DMS 273 (cell line): Measurements from ENCODE around the gene GRIN2A.

Experiments
- DNase-seq: peaks from one replicate; lab custom pipeline; 2025; ENCODE audit not compliant: unreplicated experiment; lab: John Stamatoyannopoulos, UW

The GRIN2A gene

GRCh38 chr16:10182222-10183053 is at the start of gene GRIN2A:
Gene GRIN2A, minus strand, starts transcription at chr16:10182428. Its CDS starts 2,017 bp downstream, at chr16:10180411.
- peak; percentile 35 for DNase-seq

GRCh38 chr16:10231563-10231962 is 49.3 kb upstream of the GRIN2A start:
- DNase-seq: no peak

- DNase-seq: no peak
Measured at GRCh38 chr16:10228779-10229178, 46.6 kb upstream of the GRIN2A start.

- no peak for DNase-seq
Measured at GRCh38 chr16:10226987-10227306, 44.7 kb upstream of the GRIN2A start.

- peak; percentile 10 for DNase-seq
Measured at GRCh38 chr16:10226141-10226986, 44.1 kb upstream of the GRIN2A start.

- DNase-seq: no peak
Measured at GRCh38 chr16:10225653-10226052, 43.4 kb upstream of the GRIN2A start.

GRCh38 chr16:10224850-10225249 is 42.6 kb upstream of the GRIN2A start:
- no peak for DNase-seq

GRCh38 chr16:10220942-10221341 is 38.7 kb upstream of the GRIN2A start:
- DNase-seq: no peak

- DNase-seq: no peak
Measured at GRCh38 chr16:10219742-10220141, 37.5 kb upstream of the GRIN2A start.

- no peak for DNase-seq
Measured at GRCh38 chr16:10218490-10219206, 36.4 kb upstream of the GRIN2A start.

- DNase-seq: no peak
Measured at GRCh38 chr16:10213748-10214147, 31.5 kb upstream of the GRIN2A start.

GRCh38 chr16:10210944-10211343 is 28.7 kb upstream of the GRIN2A start:
- DNase-seq: no peak

GRCh38 chr16:10206865-10207264 is 24.6 kb upstream of the GRIN2A start:
- no peak for DNase-seq

GRCh38 chr16:10206215-10206614 is 24.0 kb upstream of the GRIN2A start:
- DNase-seq: no peak

GRCh38 chr16:10205688-10206087 is 23.5 kb upstream of the GRIN2A start:
- DNase-seq: no peak

- DNase-seq: no peak
Measured at GRCh38 chr16:10202649-10203048, 20.4 kb upstream of the GRIN2A start.

- DNase-seq: peak; percentile 19
Measured at GRCh38 chr16:10200637-10201586, 18.7 kb upstream of the GRIN2A start.

GRCh38 chr16:10196999-10197398 is 14.8 kb upstream of the GRIN2A start:
- DNase-seq: no peak

- no peak for DNase-seq
Measured at GRCh38 chr16:10191096-10191495, 8.9 kb upstream of the GRIN2A start.

GRCh38 chr16:10189861-10190390 is 7.7 kb upstream of the GRIN2A start:
- DNase-seq: no peak
